GM12875 (cell line): ENCODE results near the gene CEP152.

Source experiments
- H3K4me3 ChIP-seq: one replicate; pipeline ENCODE4 v1.5.1; 2011; ENCODE audit warnings: low read depth, low read length, control low read depth
- TF ChIP-seq, protein P1 (sequence below): IDR thresholded peaks from 2 replicates; pipeline ENCODE4 v1.5.1; 2011; ENCODE audit warnings: low read depth, mild to moderate bottlenecking, control low read depth, inconsistent platforms, low read length, moderate library complexity, borderline replicate concordance; ENCODE audit not compliant: insufficient read depth

Gene CEP152

DNA sequence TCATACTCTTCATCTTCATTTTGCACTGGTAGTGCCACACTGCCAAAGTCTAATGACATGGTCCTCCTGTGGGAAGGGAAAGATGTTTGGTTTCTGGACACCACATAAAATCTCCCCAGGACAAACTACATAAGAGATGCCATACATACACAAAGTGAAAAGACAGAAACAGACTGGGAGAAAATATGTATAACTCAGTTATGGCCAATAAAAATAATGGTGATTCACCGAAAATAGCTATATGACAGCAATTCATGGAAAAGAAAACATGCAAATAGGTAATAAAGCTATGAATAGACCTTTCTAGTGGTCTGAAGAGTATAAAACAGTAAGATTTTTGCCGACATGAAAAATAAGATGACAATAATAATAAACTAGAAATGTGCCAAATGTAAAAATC lies 5.3 kb downstream of the CEP152 start:
- no peak overlapping the region for H3K4me3 ChIP-seq
- TF ChIP-seq, protein P1, sequence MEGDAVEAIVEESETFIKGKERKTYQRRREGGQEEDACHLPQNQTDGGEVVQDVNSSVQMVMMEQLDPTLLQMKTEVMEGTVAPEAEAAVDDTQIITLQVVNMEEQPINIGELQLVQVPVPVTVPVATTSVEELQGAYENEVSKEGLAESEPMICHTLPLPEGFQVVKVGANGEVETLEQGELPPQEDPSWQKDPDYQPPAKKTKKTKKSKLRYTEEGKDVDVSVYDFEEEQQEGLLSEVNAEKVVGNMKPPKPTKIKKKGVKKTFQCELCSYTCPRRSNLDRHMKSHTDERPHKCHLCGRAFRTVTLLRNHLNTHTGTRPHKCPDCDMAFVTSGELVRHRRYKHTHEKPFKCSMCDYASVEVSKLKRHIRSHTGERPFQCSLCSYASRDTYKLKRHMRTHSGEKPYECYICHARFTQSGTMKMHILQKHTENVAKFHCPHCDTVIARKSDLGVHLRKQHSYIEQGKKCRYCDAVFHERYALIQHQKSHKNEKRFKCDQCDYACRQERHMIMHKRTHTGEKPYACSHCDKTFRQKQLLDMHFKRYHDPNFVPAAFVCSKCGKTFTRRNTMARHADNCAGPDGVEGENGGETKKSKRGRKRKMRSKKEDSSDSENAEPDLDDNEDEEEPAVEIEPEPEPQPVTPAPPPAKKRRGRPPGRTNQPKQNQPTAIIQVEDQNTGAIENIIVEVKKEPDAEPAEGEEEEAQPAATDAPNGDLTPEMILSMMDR = no peak

DNA sequence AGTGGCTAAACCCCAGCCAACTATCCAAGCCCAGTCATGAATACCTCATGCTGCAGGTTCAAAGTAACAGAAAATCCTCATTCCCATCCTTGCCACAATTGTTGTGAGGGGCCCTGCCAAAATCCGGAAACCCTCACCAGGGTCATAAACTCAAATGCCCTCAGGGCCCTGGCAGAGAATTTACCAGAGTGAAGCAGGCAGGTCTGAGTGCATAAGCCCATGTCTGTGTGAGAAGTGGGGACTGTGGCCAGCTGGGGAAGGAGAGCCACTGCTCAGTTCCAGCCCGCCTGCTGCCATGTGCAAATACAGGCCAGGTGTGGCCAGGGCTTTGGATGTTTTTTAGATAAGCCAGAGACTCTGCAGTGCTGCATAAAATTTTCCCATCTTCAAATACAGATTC lies 7.0 kb downstream of the CEP152 start:
- H3K4me3 ChIP-seq = no peak overlapping the region
- TF ChIP-seq, protein P1 = no peak

DNA sequence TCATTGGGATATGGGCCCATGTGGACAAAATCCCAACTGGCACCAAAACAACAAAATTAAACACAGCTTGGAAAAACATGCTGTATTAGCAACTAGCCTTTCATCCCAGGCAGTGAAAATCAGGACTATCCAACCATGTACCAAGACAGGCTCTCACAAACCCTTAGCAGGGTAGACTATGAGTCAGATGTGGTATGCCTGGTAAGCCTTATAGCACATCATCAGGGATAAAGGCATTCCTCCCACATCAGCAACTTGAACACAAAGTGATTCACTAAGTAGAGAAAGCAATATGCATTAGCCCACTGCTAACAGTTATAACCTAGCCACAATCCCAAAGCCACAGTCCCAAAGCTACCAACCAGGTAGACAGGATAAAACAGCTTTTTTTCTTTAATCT lies 8.0 kb downstream of the CEP152 start:
- TF ChIP-seq, protein P1 = no peak
- no peak overlapping the region for H3K4me3 ChIP-seq

DNA sequence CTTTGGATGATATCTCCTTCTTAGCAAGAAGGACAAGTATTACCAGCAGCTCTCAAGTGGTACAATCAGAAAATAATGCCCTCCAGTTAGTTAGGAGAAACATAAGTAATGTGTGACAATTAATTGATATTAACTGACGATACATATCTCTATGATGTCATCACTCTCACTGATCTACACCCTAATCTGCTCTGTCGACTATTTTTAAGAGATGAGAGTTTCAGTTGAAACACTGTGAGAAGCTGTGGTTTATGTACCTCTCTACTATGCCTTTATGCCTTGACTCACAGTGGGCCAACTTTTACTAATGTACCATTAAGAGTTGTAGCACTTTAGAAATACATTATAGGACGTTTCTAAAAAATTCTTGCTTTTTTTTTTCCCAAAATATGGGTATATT lies 8.6 kb downstream of the CEP152 start:
- no peak overlapping the region for H3K4me3 ChIP-seq
- TF ChIP-seq, protein P1 = no peak

- no peak overlapping the region for H3K4me3 ChIP-seq
- TF ChIP-seq, protein P1 = no peak
These were observed 9.9 kb downstream of the CEP152 start for GRCh38 chr15:48800811-48801455.

DNA sequence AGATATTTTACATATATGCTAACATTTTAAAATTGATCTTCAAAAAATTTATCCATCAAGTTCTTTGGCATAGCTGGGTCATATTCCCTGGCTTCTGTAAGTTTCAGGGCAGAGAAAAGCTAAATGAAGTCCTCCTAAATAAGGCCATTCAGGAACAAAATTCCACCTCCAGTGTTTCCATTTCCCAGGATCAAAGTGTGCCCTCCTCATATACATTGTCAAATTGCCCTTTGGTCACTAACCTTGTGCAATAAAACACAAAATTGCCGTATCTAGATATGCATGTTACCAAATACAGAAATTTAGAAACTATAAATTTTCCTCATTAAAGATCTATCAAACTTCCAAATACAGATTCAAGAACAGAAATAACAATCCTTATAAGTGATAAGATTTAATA lies 10.6 kb downstream of the CEP152 start:
- TF ChIP-seq, protein P1 = no peak
- no peak overlapping the region for H3K4me3 ChIP-seq

DNA sequence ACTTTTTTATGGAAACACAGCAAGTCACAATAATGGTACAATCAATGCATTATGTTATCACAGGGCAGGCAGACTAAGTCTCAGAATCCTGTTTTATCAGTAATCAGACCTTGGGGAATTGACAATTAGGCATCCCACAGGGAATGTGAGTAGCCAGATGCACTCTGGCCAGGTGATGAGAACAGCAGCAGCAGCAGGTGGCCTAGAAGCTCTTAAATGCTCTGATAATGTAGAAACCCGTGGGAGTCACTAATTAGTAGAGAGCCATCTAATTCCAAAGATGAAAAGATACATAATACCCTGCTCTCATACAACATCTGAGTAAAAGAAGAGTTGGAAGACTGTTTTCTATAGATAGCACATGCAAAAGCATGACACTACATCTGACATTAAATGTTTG lies 12.6 kb downstream of the CEP152 start:
- TF ChIP-seq, protein P1 = no peak
- H3K4me3 ChIP-seq = no peak overlapping the region
